Measurements from ENCODE around the gene ANTXR1. TPM values are rescaled to one million over a fixed set of nuclear protein-coding genes. Genes with fewer than 3 reads are reported as not detected.
A peak's percentile ranks its signal among the peaks of the same experiment; 100 is the strongest.
"Not testable (repeated sequence)": the region's sequence is repeated elsewhere in the genome, so short reads cannot be mapped to it uniquely, and the experiment has no call there.

The ANTXR1 gene
- polyA plus RNA-seq, 1 donor: 29.6 TPM

GRCh38 chr2:69244882-69245281 is 231.9 kb downstream of the ANTXR1 start:
- H3K4me3 ChIP-seq (ENCODE audit: low read length): no peak overlapping the region
- no peaks in the 10 kb centered on the region for H3K9me3 ChIP-seq (ENCODE audit: control insufficient read depth, low read depth, low read length)
- no peaks in the 10 kb centered on the region for H3K4me1 ChIP-seq (ENCODE audit: control insufficient read depth, insufficient read depth, low read length)
- H3K36me3 ChIP-seq (ENCODE audit: control insufficient read depth, insufficient read depth, low read length): peaks cover 3% of the 10 kb centered on the region
- 71% methylated on average over 1 of the region's 6 CpGs for WGBS (ENCODE audit: insufficient coverage, low lambda C conversion rate)
- DNase-seq: no peak
- H3K27ac ChIP-seq (ENCODE audit: low read length): no peak overlapping the region
- H3K27me3 ChIP-seq (ENCODE audit: control insufficient read depth, insufficient read depth, low read length): no peaks in the 10 kb centered on the region

GRCh38 chr2:69247583-69247982 is 234.6 kb downstream of the ANTXR1 start:
- no CpG with 5 or more reads among the region's 9 CpGs for WGBS (ENCODE audit: insufficient coverage, low lambda C conversion rate)
- peaks cover 3% of the 10 kb centered on the region for H3K36me3 ChIP-seq (ENCODE audit: control insufficient read depth, insufficient read depth, low read length)
- no peaks in the 10 kb centered on the region for H3K4me1 ChIP-seq (ENCODE audit: control insufficient read depth, insufficient read depth, low read length)
- H3K9me3 ChIP-seq (ENCODE audit: control insufficient read depth, low read depth, low read length): no peaks in the 10 kb centered on the region
- no peaks in the 10 kb centered on the region for H3K27me3 ChIP-seq (ENCODE audit: control insufficient read depth, insufficient read depth, low read length)
- no peak for DNase-seq
- H3K4me3 ChIP-seq (ENCODE audit: low read length): no peak overlapping the region
- no peak overlapping the region for H3K27ac ChIP-seq (ENCODE audit: low read length)

GRCh38 chr2:69248232-69248631 is 235.3 kb downstream of the ANTXR1 start:
- DNase-seq: no peak
- Histone ChIP-seq H3K4me1 (ENCODE audit: control insufficient read depth, insufficient read depth, low read length) (no peaks in the 10 kb centered on the region), H3K27ac (ENCODE audit: low read length) (no peak overlapping the region), H3K9me3 (ENCODE audit: control insufficient read depth, low read depth, low read length) (no peaks in the 10 kb centered on the region), H3K36me3 (ENCODE audit: control insufficient read depth, insufficient read depth, low read length) (peaks cover 3% of the 10 kb centered on the region), H3K4me3 (ENCODE audit: low read length) (no peak overlapping the region), H3K27me3 (ENCODE audit: control insufficient read depth, insufficient read depth, low read length) (no peaks in the 10 kb centered on the region)
- 100% methylated on average over 1 of the region's 4 CpGs for WGBS (ENCODE audit: insufficient coverage, low lambda C conversion rate)

GRCh38 chr2:69250981-69251380 is 238.0 kb downstream of the ANTXR1 start:
- no peaks in the 10 kb centered on the region for H3K27me3 ChIP-seq (ENCODE audit: control insufficient read depth, insufficient read depth, low read length)
- DNase-seq: no peak
- H3K27ac ChIP-seq (ENCODE audit: low read length): no peak overlapping the region
- no peaks in the 10 kb centered on the region for H3K4me1 ChIP-seq (ENCODE audit: control insufficient read depth, insufficient read depth, low read length)
- no CpG with 5 or more reads among the region's 1 CpG for WGBS (ENCODE audit: insufficient coverage, low lambda C conversion rate)
- H3K36me3 ChIP-seq (ENCODE audit: control insufficient read depth, insufficient read depth, low read length): peaks cover 3% of the 10 kb centered on the region
- H3K4me3 ChIP-seq (ENCODE audit: low read length): no peak overlapping the region
- H3K9me3 ChIP-seq (ENCODE audit: control insufficient read depth, low read depth, low read length): no peaks in the 10 kb centered on the region

- H3K27ac ChIP-seq (ENCODE audit: low read length): no peak overlapping the region
- no peaks in the 10 kb centered on the region for H3K4me1 ChIP-seq (ENCODE audit: control insufficient read depth, insufficient read depth, low read length)
- no peak overlapping the region for H3K4me3 ChIP-seq (ENCODE audit: low read length)
- no peaks in the 10 kb centered on the region for H3K27me3 ChIP-seq (ENCODE audit: control insufficient read depth, insufficient read depth, low read length)
- no peaks in the 10 kb centered on the region for H3K9me3 ChIP-seq (ENCODE audit: control insufficient read depth, low read depth, low read length)
- no peak for DNase-seq
- H3K36me3 ChIP-seq (ENCODE audit: control insufficient read depth, insufficient read depth, low read length): peaks cover 3% of the 10 kb centered on the region
- 54% methylated on average over 2 of the region's 2 CpGs for WGBS (ENCODE audit: insufficient coverage, low lambda C conversion rate)
Measured at GRCh38 chr2:69251943-69252342, 239.0 kb downstream of the ANTXR1 start.

- Histone ChIP-seq H3K9me3 (ENCODE audit: control insufficient read depth, low read depth, low read length) (no peaks in the 10 kb centered on the region), H3K4me3 (ENCODE audit: low read length) (no peak overlapping the region), H3K27ac (ENCODE audit: low read length) (no peak overlapping the region), H3K4me1 (ENCODE audit: control insufficient read depth, insufficient read depth, low read length) (no peaks in the 10 kb centered on the region), H3K36me3 (ENCODE audit: control insufficient read depth, insufficient read depth, low read length) (no peaks in the 10 kb centered on the region), H3K27me3 (ENCODE audit: control insufficient read depth, insufficient read depth, low read length) (no peaks in the 10 kb centered on the region)
- WGBS (ENCODE audit: insufficient coverage, low lambda C conversion rate): 80% methylated on average over 1 of the region's 2 CpGs
- DNase-seq: no peak
Measured at GRCh38 chr2:69253112-69253511, 240.1 kb downstream of the ANTXR1 start.

GRCh38 chr2:69253611-69254301 is 240.8 kb downstream of the ANTXR1 start:
- Histone ChIP-seq H3K36me3 (ENCODE audit: control insufficient read depth, insufficient read depth, low read length) (no peaks in the 10 kb centered on the region), H3K4me3 (ENCODE audit: low read length) (no peak overlapping the region), H3K9me3 (ENCODE audit: control insufficient read depth, low read depth, low read length) (no peaks in the 10 kb centered on the region), H3K4me1 (ENCODE audit: control insufficient read depth, insufficient read depth, low read length) (no peaks in the 10 kb centered on the region), H3K27ac (ENCODE audit: low read length) (no peak overlapping the region), H3K27me3 (ENCODE audit: control insufficient read depth, insufficient read depth, low read length) (no peaks in the 10 kb centered on the region)
- 74% methylated on average over 3 of the region's 8 CpGs for WGBS (ENCODE audit: insufficient coverage, low lambda C conversion rate)
- DNase-seq: peak in 1 of 2 donors; percentile 19

GRCh38 chr2:69255760-69256159 is 242.8 kb downstream of the ANTXR1 start:
- Histone ChIP-seq H3K27ac (ENCODE audit: low read length) (no peak overlapping the region), H3K4me1 (ENCODE audit: control insufficient read depth, insufficient read depth, low read length) (no peaks in the 10 kb centered on the region), H3K27me3 (ENCODE audit: control insufficient read depth, insufficient read depth, low read length) (no peaks in the 10 kb centered on the region), H3K9me3 (ENCODE audit: control insufficient read depth, low read depth, low read length) (peaks cover 2% of the 10 kb centered on the region), H3K4me3 (ENCODE audit: low read length) (no peak overlapping the region), H3K36me3 (ENCODE audit: control insufficient read depth, insufficient read depth, low read length) (no peaks in the 10 kb centered on the region)
- 100% methylated on average over 1 of the region's 3 CpGs for WGBS (ENCODE audit: insufficient coverage, low lambda C conversion rate)
- DNase-seq: no peak

GRCh38 chr2:69259994-69260591 is 247.1 kb downstream of the ANTXR1 start:
- H3K9me3 ChIP-seq (ENCODE audit: control insufficient read depth, low read depth, low read length); H3K27me3 ChIP-seq (ENCODE audit: control insufficient read depth, insufficient read depth, low read length); H3K36me3 ChIP-seq (ENCODE audit: control insufficient read depth, insufficient read depth, low read length); H3K4me1 ChIP-seq (ENCODE audit: control insufficient read depth, insufficient read depth, low read length); H3K4me3 ChIP-seq (ENCODE audit: low read length); DNase-seq; H3K27ac ChIP-seq (ENCODE audit: low read length): not testable (repeated sequence)
- 100% methylated on average over 1 of the region's 12 CpGs for WGBS (ENCODE audit: insufficient coverage, low lambda C conversion rate)

- no peak for DNase-seq
- Histone ChIP-seq H3K4me3 (ENCODE audit: low read length) (no peak overlapping the region), H3K27me3 (ENCODE audit: control insufficient read depth, insufficient read depth, low read length) (no peaks in the 10 kb centered on the region), H3K4me1 (ENCODE audit: control insufficient read depth, insufficient read depth, low read length) (no peaks in the 10 kb centered on the region), H3K36me3 (ENCODE audit: control insufficient read depth, insufficient read depth, low read length) (no peaks in the 10 kb centered on the region), H3K27ac (ENCODE audit: low read length) (no peak overlapping the region), H3K9me3 (ENCODE audit: control insufficient read depth, low read depth, low read length) (peaks cover 2% of the 10 kb centered on the region)
Measured at GRCh38 chr2:69260666-69261065, 247.7 kb downstream of the ANTXR1 start.

GRCh38 chr2:69269330-69269729 is 256.4 kb downstream of the ANTXR1 start:
- no peaks in the 10 kb centered on the region for H3K36me3 ChIP-seq (ENCODE audit: control insufficient read depth, insufficient read depth, low read length)
- no peaks in the 10 kb centered on the region for H3K4me1 ChIP-seq (ENCODE audit: control insufficient read depth, insufficient read depth, low read length)
- no peak overlapping the region for H3K27ac ChIP-seq (ENCODE audit: low read length)
- no peak for DNase-seq
- no peak overlapping the region for H3K4me3 ChIP-seq (ENCODE audit: low read length)
- WGBS (ENCODE audit: insufficient coverage, low lambda C conversion rate): 100% methylated on average over 1 of the region's 4 CpGs
- no peaks in the 10 kb centered on the region for H3K9me3 ChIP-seq (ENCODE audit: control insufficient read depth, low read depth, low read length)
- peaks cover 2% of the 10 kb centered on the region for H3K27me3 ChIP-seq (ENCODE audit: control insufficient read depth, insufficient read depth, low read length)
